Immature natural killer cell (primary cell): ENCODE measurements around the gene BMP6. TPM values are rescaled to one million over a fixed set of nuclear protein-coding genes. Genes with fewer than 3 reads are reported as not detected.

Experiments used
- DNase-seq, 3 donors: peaks; one replicate each; pipeline ENCODE4 v3.0.0; 2022; ENCODE audit warnings: mixed read lengths in 1 of 3
- H3K27ac Mint-ChIP-seq, 6 donors: one replicate each; pipeline ENCODE4 v1.8.0; 2020; ENCODE audit warnings: mixed read lengths in 6 of 6, mild to moderate bottlenecking in 5 of 6, inconsistent platforms in 4 of 6, moderate library complexity in 3 of 6
- H3K27me3 Mint-ChIP-seq, 3 donors: one replicate each; pipeline ENCODE4 v1.8.0; 2020 to 2021; ENCODE audit warnings: low read depth in 3 of 3, mild to moderate bottlenecking in 3 of 3, mixed read lengths in 3 of 3, moderate library complexity in 3 of 3, inconsistent platforms in 1 of 3
- H3K36me3 Mint-ChIP-seq, 3 donors: one replicate each; pipeline ENCODE4 v1.8.0; 2020; ENCODE audit warnings: mixed read lengths in 3 of 3, inconsistent platforms in 2 of 3, mild to moderate bottlenecking in 2 of 3
- H3K4me1 Mint-ChIP-seq, 2 donors: one replicate each; pipeline ENCODE4 v1.8.0; 2020; ENCODE audit warnings: inconsistent platforms in 2 of 2, mild to moderate bottlenecking in 2 of 2, mixed read lengths in 2 of 2, moderate library complexity in 1 of 2
- H3K4me3 Mint-ChIP-seq, 5 donors: one replicate each; pipeline ENCODE4 v1.8.0; 2020; ENCODE audit warnings: mild to moderate bottlenecking in 5 of 5, mixed read lengths in 5 of 5, inconsistent platforms in 3 of 5, moderate library complexity in 3 of 5
- H3K9me3 Mint-ChIP-seq, 6 donors: one replicate each; pipeline ENCODE4 v1.8.0; 2020; ENCODE audit warnings: mild to moderate bottlenecking in 6 of 6, mixed read lengths in 6 of 6, inconsistent platforms in 4 of 6, moderate library complexity in 3 of 6
- polyA plus RNA-seq, 3 donors: library from polyadenylated mRNA; unstranded; fragments of 300-500 nt; fragmentation: Illumina TruSeq; gene quantifications; one replicate each; pipeline ENCODE4 v1.2.3, GENCODE V29; 2021

Gene BMP6
- polyA plus RNA-seq, 3 donors from 2014 or later: 0.13 to 0.22 TPM; not detected in 1

GRCh38 chr6:7770111-7770510 lies 44.2 kb downstream of the BMP6 start:
- Mint-ChIP-seq H3K4me1 (no peaks in the 10 kb centered on the region), H3K27me3 (peaks cover 0 to 4% (median 4%) of the 10 kb centered on the region in 3 donors), H3K27ac (no peak overlapping the region), H3K4me3 (no peak overlapping the region), H3K9me3 (no peaks in the 10 kb centered on the region), H3K36me3 (no peaks in the 10 kb centered on the region)
- DNase-seq: no peak

DNA sequence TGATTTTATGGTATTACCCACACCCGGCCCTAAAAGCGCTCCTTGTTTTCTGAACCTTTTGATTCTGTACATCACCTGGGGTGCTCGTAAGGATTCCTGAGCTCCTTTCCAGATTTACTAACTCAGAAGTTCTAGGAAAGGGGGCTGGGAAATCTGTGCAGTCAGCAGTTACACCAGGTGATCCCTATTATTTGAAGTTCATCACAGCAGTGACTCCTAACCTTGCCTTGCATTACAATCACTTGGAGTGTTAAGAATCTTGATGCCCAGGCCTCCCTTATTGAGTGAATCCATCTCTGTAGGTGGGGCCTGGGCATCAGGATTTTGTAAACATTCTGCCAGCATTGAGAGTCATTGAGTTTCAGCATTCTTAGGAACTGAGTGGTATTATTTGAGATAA lies 44.7 kb downstream of the BMP6 start:
- no peak for DNase-seq
- H3K4me1 Mint-ChIP-seq: no peaks in the 10 kb centered on the region
- H3K9me3 Mint-ChIP-seq: no peaks in the 10 kb centered on the region
- H3K36me3 Mint-ChIP-seq: no peaks in the 10 kb centered on the region
- H3K27ac Mint-ChIP-seq: no peak overlapping the region
- H3K4me3 Mint-ChIP-seq: no peak overlapping the region
- peaks cover 0 to 4% (median 4%) of the 10 kb centered on the region in 3 donors for H3K27me3 Mint-ChIP-seq

- Mint-ChIP-seq H3K4me1 (no peaks in the 10 kb centered on the region), H3K27me3 (peaks cover 3 to 4% (median 4%) of the 10 kb centered on the region in 3 donors), H3K4me3 (no peak overlapping the region), H3K36me3 (no peaks in the 10 kb centered on the region), H3K27ac (no peak overlapping the region), H3K9me3 (no peaks in the 10 kb centered on the region)
- DNase-seq: no peak
Observed at GRCh38 chr6:7773322-7773721, 47.4 kb downstream of the BMP6 start.

- H3K9me3 Mint-ChIP-seq: no peaks in the 10 kb centered on the region
- H3K4me3 Mint-ChIP-seq: no peak overlapping the region
- H3K27ac Mint-ChIP-seq: no peak overlapping the region
- H3K4me1 Mint-ChIP-seq: no peaks in the 10 kb centered on the region
- peaks cover 0 to 4% (median 4%) of the 10 kb centered on the region in 3 donors for H3K27me3 Mint-ChIP-seq
- H3K36me3 Mint-ChIP-seq: no peaks in the 10 kb centered on the region
- DNase-seq: no peak
Observed at GRCh38 chr6:7773914-7774313, 48.0 kb downstream of the BMP6 start.

DNA sequence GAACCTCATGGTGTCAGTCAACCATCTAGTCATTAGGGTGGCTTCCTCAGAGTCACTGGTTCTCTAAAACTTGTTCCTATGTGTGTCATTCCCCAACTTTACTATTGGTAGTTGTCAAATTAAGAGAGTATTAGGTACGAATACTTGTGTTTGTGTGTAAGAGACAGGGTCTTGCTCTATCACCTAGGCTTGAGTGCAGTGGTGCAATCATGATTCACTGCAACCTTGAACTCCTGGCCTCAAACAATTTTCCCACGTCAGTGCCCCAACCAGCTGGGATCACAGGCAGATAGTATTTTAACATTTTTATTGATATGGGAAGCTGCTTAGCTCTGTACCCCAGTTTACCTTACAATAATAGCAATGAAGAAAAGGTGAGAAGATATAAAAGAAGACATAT lies 50.6 kb downstream of the BMP6 start:
- DNase-seq: no peak
- Mint-ChIP-seq H3K36me3 (no peaks in the 10 kb centered on the region), H3K27ac (no peak overlapping the region), H3K9me3 (no peaks in the 10 kb centered on the region), H3K4me1 (no peaks in the 10 kb centered on the region), H3K27me3 (peaks cover 0 to 4% (median 0%) of the 10 kb centered on the region in 3 donors), H3K4me3 (no peak overlapping the region)

GRCh38 chr6:7777074-7777473 lies 51.2 kb downstream of the BMP6 start:
- Mint-ChIP-seq H3K36me3 (no peaks in the 10 kb centered on the region), H3K4me3 (no peak overlapping the region), H3K4me1 (no peaks in the 10 kb centered on the region), H3K27ac (no peak overlapping the region), H3K9me3 (no peaks in the 10 kb centered on the region), H3K27me3 (peaks cover 0 to 4% (median 2%) of the 10 kb centered on the region in 3 donors)
- DNase-seq: no peak

DNA sequence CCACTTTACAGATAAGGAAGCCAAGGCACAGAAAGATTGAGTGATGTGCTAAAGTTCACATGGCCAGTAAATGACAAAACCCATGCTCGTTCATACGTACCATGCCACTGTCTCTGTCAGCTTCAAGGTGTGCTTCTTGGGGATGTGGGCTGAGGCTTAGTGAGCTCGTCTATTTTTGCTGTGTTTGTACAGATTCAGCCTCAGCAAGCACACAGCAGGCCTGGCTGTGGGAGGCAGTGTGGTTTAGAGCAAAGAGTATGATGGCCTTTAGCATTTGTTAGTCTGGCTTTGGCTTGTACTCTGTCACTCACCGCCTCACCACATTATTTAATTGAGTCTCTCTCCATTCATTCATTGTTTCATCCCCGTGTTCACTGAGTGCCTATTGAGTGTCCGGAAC lies 55.3 kb downstream of the BMP6 start:
- Mint-ChIP-seq H3K27ac (no peak overlapping the region), H3K36me3 (no peaks in the 10 kb centered on the region), H3K4me1 (no peaks in the 10 kb centered on the region), H3K4me3 (no peak overlapping the region), H3K9me3 (no peaks in the 10 kb centered on the region), H3K27me3 (peaks cover 0 to 4% (median 4%) of the 10 kb centered on the region in 3 donors)
- no peak for DNase-seq

DNA sequence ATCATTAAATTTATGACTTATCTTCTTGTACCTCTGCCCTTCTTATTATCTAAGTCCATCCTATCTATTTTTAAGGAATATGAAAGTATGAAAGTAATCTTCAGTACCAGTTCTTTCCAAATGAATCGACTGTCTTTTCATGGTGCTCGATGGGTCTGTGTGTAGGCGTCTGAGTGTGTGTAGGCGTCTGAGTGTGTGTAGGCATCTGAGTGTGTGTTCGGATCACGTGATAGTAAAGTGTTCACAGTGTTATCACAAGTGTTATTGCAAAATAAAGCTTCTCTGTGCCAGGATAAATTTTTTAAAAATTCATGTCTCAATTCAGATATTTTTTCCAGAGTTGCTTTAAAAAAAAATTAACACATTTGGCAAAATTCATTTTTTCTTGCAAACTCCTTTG lies 58.3 kb downstream of the BMP6 start:
- H3K36me3 Mint-ChIP-seq: no peaks in the 10 kb centered on the region
- no peaks in the 10 kb centered on the region for H3K4me1 Mint-ChIP-seq
- H3K4me3 Mint-ChIP-seq: no peak overlapping the region
- peaks cover 0 to 4% (median 3%) of the 10 kb centered on the region in 3 donors for H3K27me3 Mint-ChIP-seq
- no peak overlapping the region for H3K27ac Mint-ChIP-seq
- no peaks in the 10 kb centered on the region for H3K9me3 Mint-ChIP-seq
- DNase-seq: no peak

- H3K9me3 Mint-ChIP-seq: no peaks in the 10 kb centered on the region
- H3K4me1 Mint-ChIP-seq: no peaks in the 10 kb centered on the region
- H3K27ac Mint-ChIP-seq: no peak overlapping the region
- no peaks in the 10 kb centered on the region for H3K36me3 Mint-ChIP-seq
- peaks cover 0 to 4% (median 4%) of the 10 kb centered on the region in 3 donors for H3K27me3 Mint-ChIP-seq
- no peak for DNase-seq
- H3K4me3 Mint-ChIP-seq: no peak overlapping the region
Observed at GRCh38 chr6:7784706-7785105, 58.8 kb downstream of the BMP6 start.

GRCh38 chr6:7785243-7786035 lies 59.5 kb downstream of the BMP6 start:
- no peak for DNase-seq
- H3K27me3 Mint-ChIP-seq: peaks cover 0 to 4% (median 4%) of the 10 kb centered on the region in 3 donors
- H3K36me3 Mint-ChIP-seq: no peaks in the 10 kb centered on the region
- H3K27ac Mint-ChIP-seq: no peak overlapping the region
- no peak overlapping the region for H3K4me3 Mint-ChIP-seq
- H3K9me3 Mint-ChIP-seq: no peaks in the 10 kb centered on the region
- no peaks in the 10 kb centered on the region for H3K4me1 Mint-ChIP-seq

DNA sequence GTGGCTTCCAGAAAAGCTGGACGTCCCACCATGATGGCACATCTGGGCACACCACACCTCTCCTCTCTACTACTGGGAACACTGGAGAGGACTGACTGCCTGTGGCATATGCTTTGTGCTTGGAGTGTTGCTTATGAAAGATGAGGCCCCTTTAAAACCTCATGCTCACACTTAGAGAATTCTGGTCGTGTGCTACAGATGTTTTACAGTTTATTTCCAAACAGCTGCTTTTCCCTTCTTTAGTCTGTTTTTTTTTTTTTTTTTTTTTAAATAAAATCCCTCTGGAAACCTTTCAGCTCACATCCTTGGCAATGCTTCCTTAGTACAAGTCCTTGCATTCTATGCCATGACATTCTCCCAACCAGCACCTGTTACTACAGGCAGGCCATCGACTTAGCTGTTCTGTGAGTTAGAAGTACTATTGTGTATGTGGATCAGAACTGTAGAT lies 60.3 kb downstream of the BMP6 start:
- no peaks in the 10 kb centered on the region for H3K4me1 Mint-ChIP-seq
- no peak overlapping the region for H3K4me3 Mint-ChIP-seq
- H3K36me3 Mint-ChIP-seq: no peaks in the 10 kb centered on the region
- H3K27ac Mint-ChIP-seq: no peak overlapping the region
- peaks cover 0 to 6% (median 5%) of the 10 kb centered on the region in 3 donors for H3K27me3 Mint-ChIP-seq
- no peaks in the 10 kb centered on the region for H3K9me3 Mint-ChIP-seq
- no peak for DNase-seq

- Mint-ChIP-seq H3K4me3 (no peak overlapping the region), H3K27ac (no peak overlapping the region), H3K4me1 (no peaks in the 10 kb centered on the region), H3K36me3 (no peaks in the 10 kb centered on the region), H3K9me3 (no peaks in the 10 kb centered on the region), H3K27me3 (peaks cover 0 to 11% (median 3%) of the 10 kb centered on the region in 3 donors)
- no peak for DNase-seq
Observed at GRCh38 chr6:7787137-7787608, 61.3 kb downstream of the BMP6 start.

DNA sequence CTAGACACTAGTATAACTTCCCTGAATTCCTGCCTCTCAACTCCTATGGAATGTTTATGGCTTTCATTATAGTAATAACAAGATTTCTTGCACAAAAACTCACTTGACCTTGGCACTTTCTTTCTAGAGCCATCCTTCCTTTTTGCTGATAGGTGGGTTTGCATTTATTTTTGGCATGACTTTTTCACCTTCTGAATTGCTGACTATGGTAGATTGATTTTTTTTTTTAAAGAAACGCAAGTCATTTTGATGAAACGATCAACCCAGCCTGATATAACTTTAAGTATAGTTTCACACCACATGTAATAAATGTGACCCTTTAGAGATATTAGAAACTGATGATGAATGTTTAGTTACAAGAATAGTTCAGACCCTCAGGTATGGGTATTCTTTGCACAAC lies 61.8 kb downstream of the BMP6 start:
- Mint-ChIP-seq H3K4me1 (no peaks in the 10 kb centered on the region), H3K27me3 (peaks cover 0 to 11% (median 3%) of the 10 kb centered on the region in 3 donors), H3K27ac (no peak overlapping the region), H3K4me3 (no peak overlapping the region), H3K9me3 (no peaks in the 10 kb centered on the region), H3K36me3 (no peaks in the 10 kb centered on the region)
- no peak for DNase-seq

DNA sequence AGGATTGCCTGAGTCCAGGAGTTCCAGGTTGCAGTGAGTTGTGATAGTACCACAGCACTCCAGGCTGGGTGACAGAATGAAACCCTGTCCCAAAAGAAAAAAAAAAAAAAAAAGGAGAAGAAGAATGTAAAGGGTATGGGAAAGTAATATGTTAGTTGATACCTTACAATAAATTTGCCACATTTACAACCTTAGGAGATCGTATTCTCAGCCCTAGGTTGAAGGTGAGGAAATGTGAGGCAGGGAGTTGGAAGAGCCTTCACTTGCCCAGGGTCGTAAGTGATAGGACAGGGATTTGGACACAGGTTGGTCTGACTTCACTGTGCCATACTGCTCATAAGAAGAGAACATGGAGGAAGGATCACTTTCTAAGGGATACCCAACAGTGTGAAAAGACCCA lies 68.6 kb downstream of the BMP6 start:
- H3K27me3 Mint-ChIP-seq: peaks cover 0 to 7% (median 5%) of the 10 kb centered on the region in 3 donors
- H3K4me3 Mint-ChIP-seq: no peak overlapping the region

GRCh38 chr6:7797386-7797785 lies 71.5 kb downstream of the BMP6 start:
- DNase-seq: no peak
- no peak overlapping the region for H3K27ac Mint-ChIP-seq
- H3K4me3 Mint-ChIP-seq: no peak overlapping the region
- H3K36me3 Mint-ChIP-seq: no peaks in the 10 kb centered on the region
- H3K4me1 Mint-ChIP-seq: no peaks in the 10 kb centered on the region
- H3K27me3 Mint-ChIP-seq: peaks cover 0 to 6% (median 6%) of the 10 kb centered on the region in 3 donors
- no peaks in the 10 kb centered on the region for H3K9me3 Mint-ChIP-seq

More for the DNA sequence above, 68.6 kb downstream of the BMP6 start:
- Mint-ChIP-seq H3K27ac (no peak overlapping the region), H3K36me3 (no peaks in the 10 kb centered on the region), H3K9me3 (no peaks in the 10 kb centered on the region), H3K4me1 (no peaks in the 10 kb centered on the region)
- DNase-seq: no peak
